Bronchial epithelial cell (primary cell): ENCODE measurements around the gene HADH. TPM values are rescaled to one million over a fixed set of nuclear protein-coding genes. Genes with fewer than 3 reads are reported as not detected.
A peak's percentile ranks its signal among the peaks of the same experiment; 100 is the strongest.

Source experiments
- DNase-seq: peaks from one replicate; pipeline ENCODE4 v3.0.0-alpha.2; 2010; ENCODE audit warnings: low read depth
- FAIRE-seq: peaks from 2 replicates; lab custom pipeline; 2011; peaks lifted over from hg19 to GRCh38; lab: Jason Lieb, UNC
- H3K27me3 ChIP-seq: 2 replicates; pipeline ENCODE4 v1.5.1; 2011; ENCODE audit warnings: low read length; ENCODE audit not compliant: control insufficient read depth, insufficient read depth
- H3K36me3 ChIP-seq: 2 replicates; pipeline ENCODE4 v1.5.1; 2011; ENCODE audit warnings: low read length; ENCODE audit not compliant: control insufficient read depth, insufficient read depth
- H3K4me3 ChIP-seq: 2 replicates; pipeline ENCODE4 v1.5.1; 2011; ENCODE audit warnings: mild to moderate bottlenecking, low read depth, low read length, control low read depth
- CTCF ChIP-seq: IDR thresholded peaks from 2 replicates; pipeline ENCODE4 v1.5.1; 2011; ENCODE audit warnings: mild to moderate bottlenecking, moderate library complexity, low read length, control low read depth, inconsistent platforms; ENCODE audit not compliant: insufficient read depth, severe bottlenecking
- total RNA-seq: library from RNA; depleted of rRNA; stranded (reverse); fragments of >200 nt; gene quantifications from 2 replicates; pipeline ENCODE4 v1.2.1, GENCODE V29; 2014

The HADH gene
- total RNA-seq, 1 donor from 2014 or later: 7.1 TPM

- Histone ChIP-seq H3K4me3 (no peak overlapping the region), H3K27me3 (no peaks in the 10 kb centered on the region), H3K36me3 (no peaks in the 10 kb centered on the region)
- TF ChIP-seq CTCF: no peak
- DNase-seq (no peak), FAIRE-seq (no peak)
These were observed 11.6 kb upstream of the HADH start for GRCh38 chr4:107977966-107978705.

GRCh38 chr4:107978716-107979451 lies 10.8 kb upstream of the HADH start:
- no peak for FAIRE-seq

GRCh38 chr4:107987916-107988762 lies 1.6 kb upstream of the HADH start:
- no peak for TF ChIP-seq CTCF
- no peak overlapping the region for H3K4me3 ChIP-seq
- no peaks in the 10 kb centered on the region for H3K27me3 ChIP-seq
- DNase-seq (peak; percentile 88), FAIRE-seq (no peak)
- H3K36me3 ChIP-seq: no peaks in the 10 kb centered on the region

More at GRCh38 chr4:107978716-107979451, 10.8 kb upstream of the HADH start:
- no peak for TF ChIP-seq CTCF
- no peak for DNase-seq
- H3K27me3 ChIP-seq: no peaks in the 10 kb centered on the region
- H3K36me3 ChIP-seq: no peaks in the 10 kb centered on the region
- H3K4me3 ChIP-seq: no peak overlapping the region

- H3K4me3 ChIP-seq: no peak overlapping the region
- FAIRE-seq (no peak), DNase-seq (peak; percentile 51)
- H3K27me3 ChIP-seq: no peaks in the 10 kb centered on the region
- TF ChIP-seq CTCF: no peak
- no peaks in the 10 kb centered on the region for H3K36me3 ChIP-seq
These were observed 990 bp upstream of the HADH start for GRCh38 chr4:107988763-107989035.

GRCh38 chr4:107989162-107989536 lies 540 bp upstream of the HADH start:
- H3K27me3 ChIP-seq: no peaks in the 10 kb centered on the region
- peak overlapping the region; percentile 97 for H3K4me3 ChIP-seq
- no peak for TF ChIP-seq CTCF
- H3K36me3 ChIP-seq: no peaks in the 10 kb centered on the region
- DNase-seq (no peak), FAIRE-seq (no peak)
